Ammon's horn (tissue), 1 donor: ENCODE measurements around the gene SFXN3.
A peak's percentile ranks its signal among the peaks of the same experiment; 100 is the strongest.

Source experiments
- DNase-seq: peaks from one replicate; pipeline ENCODE4 v3.0.0-alpha.2; 2016; ENCODE audit warnings: low spot score

The SFXN3 gene

GRCh38 chr10:101031128-101031795 lies at the start of gene SFXN3, which contains the start of gene PDZD7:
Gene SFXN3, plus strand, starts transcription at chr10:101031234. Its CDS starts 3,461 bp downstream, at chr10:101034695.
Gene PDZD7, minus strand, starts transcription at chr10:101031129. Its CDS starts 910 bp downstream, at chr10:101030219.
- DNase-seq, result peak; percentile 97

GRCh38 chr10:100982916-100983830 lies 47.9 kb upstream of the SFXN3 start:
- no peak for DNase-seq

- no peak for DNase-seq
Observed at GRCh38 chr10:100983868-100984671, 47.0 kb upstream of the SFXN3 start.

- DNase-seq, result no peak
Observed at GRCh38 chr10:100984672-100985177, 46.3 kb upstream of the SFXN3 start.

- no peak for DNase-seq
Observed at GRCh38 chr10:100985336-100985735, 45.7 kb upstream of the SFXN3 start.

- no peak for DNase-seq
Observed at GRCh38 chr10:100986623-100986951, 44.4 kb upstream of the SFXN3 start.

GRCh38 chr10:100986952-100987684 lies 43.9 kb upstream of the SFXN3 start, which contains the start of the genes MRPL43 and TWNK:
Gene MRPL43, minus strand, starts transcription at chr10:100987497. Its CDS starts 54 bp downstream, at chr10:100987443.
Gene TWNK, plus strand, starts transcription at chr10:100987543. Its CDS starts 668 bp downstream, at chr10:100988211.
- DNase-seq, result peak; percentile 91

- DNase-seq, result no peak
Observed at GRCh38 chr10:100987685-100988049, 43.4 kb upstream of the SFXN3 start.

- DNase-seq, result no peak
Observed at GRCh38 chr10:100988166-100988565, 42.9 kb upstream of the SFXN3 start.

- no peak for DNase-seq
Observed at GRCh38 chr10:100989088-100989487, 41.9 kb upstream of the SFXN3 start.

- peak; percentile 74 for DNase-seq
Observed at GRCh38 chr10:100993986-100994708, 36.9 kb upstream of the SFXN3 start.

GRCh38 chr10:100995181-100995580 lies 35.9 kb upstream of the SFXN3 start:
- DNase-seq, result no peak

- no peak for DNase-seq
Observed at GRCh38 chr10:100996678-100997359, 34.2 kb upstream of the SFXN3 start.

GRCh38 chr10:100997360-100998182 lies 33.5 kb upstream of the SFXN3 start:
- DNase-seq, result peak; percentile 64

- DNase-seq, result peak; percentile 95
Observed at GRCh38 chr10:100998183-100998990, 32.6 kb upstream of the SFXN3 start.

- peak; percentile 84 for DNase-seq
Observed at GRCh38 chr10:100998991-100999741, 31.9 kb upstream of the SFXN3 start.

GRCh38 chr10:100999742-101000126 lies 31.3 kb upstream of the SFXN3 start, which contains the start of gene LZTS2:
Gene LZTS2, plus strand, starts transcription at chr10:100999808. Its CDS starts 2,731 bp downstream, at chr10:101002539.
- no peak for DNase-seq
